Activated T-helper 17 cell treated with anti-CD3 and anti-CD28 coated beads, Interleukin-2, amount 50 U/mL, for 72 hours (primary cell): ENCODE results near the gene DAPL1. TPM values are rescaled to one million over a fixed set of nuclear protein-coding genes. Genes with fewer than 3 reads are reported as not detected.
"Not testable (repeated sequence)": the region's sequence is repeated elsewhere in the genome, so short reads cannot be mapped to it uniquely, and the experiment has no call there.

Experiments
- ATAC-seq: fragments of 150-1000 bp; cut with Tn5 transposase; replicated peaks from 2 replicates; pipeline ENCODE4 v1.10.0; 2021; ENCODE audit warnings: mild to moderate bottlenecking, moderate library complexity
- H3K27ac Mint-ChIP-seq: one replicate; pipeline ENCODE4 v1.8.0; 2022; ENCODE audit warnings: mixed read lengths
- H3K27me3 Mint-ChIP-seq: one replicate; pipeline ENCODE4 v1.8.0; 2022; ENCODE audit warnings: mixed read lengths
- H3K36me3 Mint-ChIP-seq: one replicate; pipeline ENCODE4 v1.8.0; 2022; ENCODE audit warnings: low read depth, mild to moderate bottlenecking, mixed read lengths
- H3K4me1 Mint-ChIP-seq: one replicate; pipeline ENCODE4 v1.8.0; 2022; ENCODE audit warnings: mixed read lengths
- H3K4me3 Mint-ChIP-seq: one replicate; pipeline ENCODE4 v1.8.0; 2022; ENCODE audit warnings: mild to moderate bottlenecking, mixed read lengths
- H3K9me3 Mint-ChIP-seq: one replicate; pipeline ENCODE4 v1.8.0; 2022; ENCODE audit warnings: mixed read lengths
- total RNA-seq, 2 donors: library from RNA; stranded (reverse); gene quantifications; one replicate each; pipeline ENCODE4 v1.2.3, GENCODE V29; 2022

DAPL1 gene
- total RNA-seq, 2 donors from 2014 or later = not detected

- ATAC-seq = no peak
- Mint-ChIP-seq H3K4me3 (no peak overlapping the region), H3K36me3 (no peaks in the 10 kb centered on the region), H3K4me1 (no peaks in the 10 kb centered on the region), H3K9me3 (no peaks in the 10 kb centered on the region), H3K27ac (no peak overlapping the region), H3K27me3 (peaks cover 13% of the 10 kb centered on the region)
These were observed 28.5 kb downstream of the DAPL1 start for GRCh38 chr2:158823486-158824237.

- Mint-ChIP-seq H3K4me3 (no peak overlapping the region), H3K9me3 (no peaks in the 10 kb centered on the region), H3K27ac (no peak overlapping the region), H3K4me1 (no peaks in the 10 kb centered on the region), H3K27me3 (peaks cover 15% of the 10 kb centered on the region), H3K36me3 (no peaks in the 10 kb centered on the region)
- ATAC-seq = no peak
These were observed 29.9 kb downstream of the DAPL1 start for GRCh38 chr2:158825021-158825420.

- Mint-ChIP-seq H3K9me3 (no peaks in the 10 kb centered on the region), H3K36me3 (no peaks in the 10 kb centered on the region), H3K27ac (no peak overlapping the region), H3K4me1 (no peaks in the 10 kb centered on the region), H3K4me3 (no peak overlapping the region), H3K27me3 (peaks cover 13% of the 10 kb centered on the region)
- no peak for ATAC-seq
These were observed 31.8 kb downstream of the DAPL1 start for GRCh38 chr2:158826965-158827364.

GRCh38 chr2:158828378-158829164 is 33.5 kb downstream of the DAPL1 start:
- peaks cover 9% of the 10 kb centered on the region for H3K27me3 Mint-ChIP-seq

GRCh38 chr2:158829167-158829566 is 34.0 kb downstream of the DAPL1 start:
- ATAC-seq = no peak
- Mint-ChIP-seq H3K9me3 (no peaks in the 10 kb centered on the region), H3K4me3 (no peak overlapping the region), H3K4me1 (no peaks in the 10 kb centered on the region), H3K27me3 (peaks cover 9% of the 10 kb centered on the region), H3K36me3 (no peaks in the 10 kb centered on the region), H3K27ac (no peak overlapping the region)

More at GRCh38 chr2:158828378-158829164, 33.5 kb downstream of the DAPL1 start:
- ATAC-seq = no peak
- Mint-ChIP-seq H3K36me3 (no peaks in the 10 kb centered on the region), H3K4me3 (no peak overlapping the region), H3K4me1 (no peaks in the 10 kb centered on the region), H3K27ac (no peak overlapping the region), H3K9me3 (no peaks in the 10 kb centered on the region)

GRCh38 chr2:158830201-158830600 is 35.1 kb downstream of the DAPL1 start:
- no peaks in the 10 kb centered on the region for H3K9me3 Mint-ChIP-seq
- H3K36me3 Mint-ChIP-seq = no peaks in the 10 kb centered on the region
- no peak overlapping the region for H3K27ac Mint-ChIP-seq
- H3K27me3 Mint-ChIP-seq = peaks cover 9% of the 10 kb centered on the region
- H3K4me3 Mint-ChIP-seq = no peak overlapping the region
- no peak for ATAC-seq
- H3K4me1 Mint-ChIP-seq = no peaks in the 10 kb centered on the region

GRCh38 chr2:158835431-158835830 is 40.3 kb downstream of the DAPL1 start:
- peaks cover 2% of the 10 kb centered on the region for H3K27me3 Mint-ChIP-seq
- H3K4me3 Mint-ChIP-seq = no peak overlapping the region
- no peaks in the 10 kb centered on the region for H3K4me1 Mint-ChIP-seq
- ATAC-seq = no peak
- no peak overlapping the region for H3K27ac Mint-ChIP-seq
- no peaks in the 10 kb centered on the region for H3K9me3 Mint-ChIP-seq
- no peaks in the 10 kb centered on the region for H3K36me3 Mint-ChIP-seq

GRCh38 chr2:158837645-158838044 is 42.5 kb downstream of the DAPL1 start:
- Mint-ChIP-seq H3K27ac (no peak overlapping the region), H3K36me3 (no peaks in the 10 kb centered on the region), H3K4me3 (no peak overlapping the region), H3K27me3 (peaks cover 4% of the 10 kb centered on the region), H3K4me1 (no peaks in the 10 kb centered on the region), H3K9me3 (no peaks in the 10 kb centered on the region)
- ATAC-seq = no peak

GRCh38 chr2:158841850-158842249 is 46.7 kb downstream of the DAPL1 start:
- Mint-ChIP-seq H3K27me3 (peaks cover 8% of the 10 kb centered on the region), H3K9me3 (no peaks in the 10 kb centered on the region), H3K4me1 (no peaks in the 10 kb centered on the region), H3K36me3 (no peaks in the 10 kb centered on the region), H3K27ac (no peak overlapping the region), H3K4me3 (no peak overlapping the region)
- no peak for ATAC-seq

GRCh38 chr2:158845444-158845843 is 50.3 kb downstream of the DAPL1 start:
- Mint-ChIP-seq H3K9me3 (no peaks in the 10 kb centered on the region), H3K36me3 (no peaks in the 10 kb centered on the region), H3K4me1 (no peaks in the 10 kb centered on the region), H3K27me3 (peaks cover 8% of the 10 kb centered on the region), H3K4me3 (no peak overlapping the region), H3K27ac (no peak overlapping the region)
- no peak for ATAC-seq

- Mint-ChIP-seq H3K9me3 (no peaks in the 10 kb centered on the region), H3K4me3 (no peak overlapping the region), H3K27ac (no peak overlapping the region), H3K4me1 (no peaks in the 10 kb centered on the region), H3K36me3 (no peaks in the 10 kb centered on the region), H3K27me3 (peaks cover 8% of the 10 kb centered on the region)
- ATAC-seq = no peak
These were observed 50.7 kb downstream of the DAPL1 start for GRCh38 chr2:158845859-158846258.

GRCh38 chr2:158847526-158847925 is 52.4 kb downstream of the DAPL1 start:
- H3K4me1 Mint-ChIP-seq, H3K27ac Mint-ChIP-seq, H3K9me3 Mint-ChIP-seq, H3K4me3 Mint-ChIP-seq, ATAC-seq, H3K27me3 Mint-ChIP-seq, H3K36me3 Mint-ChIP-seq: not testable (repeated sequence)

GRCh38 chr2:158848031-158848970 is 53.2 kb downstream of the DAPL1 start:
- not testable (repeated sequence) for ATAC-seq, H3K36me3 Mint-ChIP-seq

GRCh38 chr2:158860179-158860578 is 65.1 kb downstream of the DAPL1 start:
- H3K9me3 Mint-ChIP-seq, ATAC-seq, H3K27me3 Mint-ChIP-seq, H3K27ac Mint-ChIP-seq, H3K4me3 Mint-ChIP-seq, H3K36me3 Mint-ChIP-seq, H3K4me1 Mint-ChIP-seq: not testable (repeated sequence)

More at GRCh38 chr2:158848031-158848970, 53.2 kb downstream of the DAPL1 start:
- H3K4me3 Mint-ChIP-seq, H3K27me3 Mint-ChIP-seq, H3K4me1 Mint-ChIP-seq, H3K9me3 Mint-ChIP-seq, H3K27ac Mint-ChIP-seq: not testable (repeated sequence)
